ENCODE data around the gene BPHL.
"Not testable (repeated sequence)": the region's sequence is repeated elsewhere in the genome, so short reads cannot be mapped to it uniquely, and the experiment has no call there.

BPHL gene

GRCh38 chr6:3179945-3180344 lies 61.4 kb downstream of the BPHL start:
- not testable (repeated sequence) for DNase-seq (ENCODE audit: low read depth)

- no peak for DNase-seq (ENCODE audit: low read depth)
These were observed 62.6 kb downstream of the BPHL start for GRCh38 chr6:3181105-3181504.

- DNase-seq (ENCODE audit: low read depth): no peak
These were observed 64.6 kb downstream of the BPHL start for GRCh38 chr6:3183066-3183465.

- no peak for DNase-seq (ENCODE audit: low read depth)
These were observed 68.5 kb downstream of the BPHL start for GRCh38 chr6:3186974-3187382.

- DNase-seq (ENCODE audit: low read depth): no peak
These were observed 69.8 kb downstream of the BPHL start for GRCh38 chr6:3188262-3188661.

GRCh38 chr6:3189192-3189591 lies 70.7 kb downstream of the BPHL start:
- DNase-seq (ENCODE audit: low read depth): not testable (repeated sequence)

- DNase-seq (ENCODE audit: low read depth): no peak
These were observed 71.5 kb downstream of the BPHL start for GRCh38 chr6:3190056-3190455.

- DNase-seq (ENCODE audit: low read depth): no peak
These were observed 72.3 kb downstream of the BPHL start for GRCh38 chr6:3190779-3191178.

GRCh38 chr6:3193102-3193849 lies 74.8 kb downstream of the BPHL start:
- DNase-seq (ENCODE audit: low read depth): no peak

- no peak for DNase-seq (ENCODE audit: low read depth)
These were observed 76.3 kb downstream of the BPHL start for GRCh38 chr6:3194535-3195419.

GRCh38 chr6:3195420-3195694 lies 76.8 kb downstream of the BPHL start:
- DNase-seq (ENCODE audit: low read depth): no peak

- DNase-seq (ENCODE audit: low read depth): no peak
These were observed 77.4 kb downstream of the BPHL start for GRCh38 chr6:3195695-3196497.

GRCh38 chr6:3196770-3197169 lies 78.3 kb downstream of the BPHL start:
- DNase-seq (ENCODE audit: low read depth): no peak

GRCh38 chr6:3197734-3198133 lies 79.2 kb downstream of the BPHL start:
- not testable (repeated sequence) for DNase-seq (ENCODE audit: low read depth)

- DNase-seq (ENCODE audit: low read depth): no peak
These were observed 80.9 kb downstream of the BPHL start for GRCh38 chr6:3199382-3199781.

- no peak for DNase-seq (ENCODE audit: low read depth)
These were observed 82.2 kb downstream of the BPHL start for GRCh38 chr6:3200682-3201081.

GRCh38 chr6:3201388-3201787 lies 82.9 kb downstream of the BPHL start:
- no peak for DNase-seq (ENCODE audit: low read depth)

Measured in stimulated activated CD4-positive, alpha-beta T cell treated with anti-CD3 and anti-CD28 coated beads, Interleukin-2, amount 100 ng/mL, for 4 hours (primary cell).